Measurements from ENCODE around the gene EEF1A2. TPM values are rescaled to one million over a fixed set of nuclear protein-coding genes. Genes with fewer than 3 reads are reported as not detected.

EEF1A2 gene
- total and polyA plus RNA-seq, 2 donors (not counting 3 experiments of a cell fraction or from before 2014, with no cell fraction given) = 2.7 to 3.4 TPM

- ChIA-PET CTCF (no interaction called here), POLR2A (no interaction called here)
- dilution Hi-C loops (cut with MboI; ENCODE audit: extremely low pct_ligation_motif_present, low sequenced_read_pairs) = no loop called here
- H3K9me1 ChIP-seq (replicated peaks; ENCODE audit: control insufficient read depth, extremely low read depth, insufficient read depth, low read length) = no peaks in the 10 kb centered on the region
- intact Hi-C loops (cut with micrococcal nuclease) = no loop called here
- H3K4me1 ChIP-seq (ENCODE audit: control insufficient read depth, extremely low read depth, insufficient read depth, low read length) = no peaks in the 10 kb centered on the region
- H4K20me1 ChIP-seq (replicated peaks; ENCODE audit: control insufficient read depth, extremely low read depth, insufficient read depth, low read length) = no peaks in the 10 kb centered on the region
- FAIRE-seq = no peak
- H3K27me3 ChIP-seq (ENCODE audit: control insufficient read depth in 2 of 2, insufficient read depth in 2 of 2, low read length in 2 of 2) = no peaks in the 10 kb centered on the region
- H3K4me2 ChIP-seq (ENCODE audit: insufficient read depth, low read length) = no peak overlapping the region
- no peak overlapping the region for H3K4me3 ChIP-seq (replicated peaks in 1 of 3; ENCODE audit: insufficient read depth in 1 of 3, low read depth in 1 of 3, low read length in 3 of 3)
- H3K36me3 ChIP-seq (ENCODE audit: control insufficient read depth in 2 of 2, extremely low read depth in 1 of 2, insufficient read depth in 2 of 2, low read length in 2 of 2) = no peaks in the 10 kb centered on the region
- no peaks in the 10 kb centered on the region for H3K9me3 ChIP-seq (replicated peaks; ENCODE audit: control insufficient read depth, insufficient read depth, low read length)
- no peak for DNase-seq (ENCODE audit: low read depth, low spot score)
- H3K9ac ChIP-seq (replicated peaks; ENCODE audit: extremely low read depth, insufficient read depth, low read length) = no peak overlapping the region
- no peak overlapping the region for H2AFZ ChIP-seq (ENCODE audit: low read depth, low read length)
- no peaks in the 10 kb centered on the region for H3K79me2 ChIP-seq (ENCODE audit: control insufficient read depth, insufficient read depth, low read length)
- H3K27ac ChIP-seq (ENCODE audit: insufficient read depth, low read depth, low read length) = no peak overlapping the region
- BruUV-seq (replicated peaks) = no TSS peak
- TF ChIP-seq POLR2A (IDR thresholded peaks at IDR 0.05; ENCODE audit: low read depth, low read length) (no peak), MAX (IDR thresholded peaks at IDR 0.05; ENCODE audit: insufficient read depth, insufficient read length) (no peak), FOS (IDR thresholded peaks at IDR 0.05; ENCODE audit: borderline replicate concordance, insufficient read depth, low read length) (no peak), JUN (IDR thresholded peaks at IDR 0.05; ENCODE audit: borderline replicate concordance, insufficient read depth, insufficient read length, low read depth) (no peak), EZH2 (IDR thresholded peaks at IDR 0.05; ENCODE audit: borderline replicate concordance, low read depth, low read length, severe bottlenecking) (no peak), MYC (IDR thresholded peaks at IDR 0.05; ENCODE audit: low read depth, low read length) (no peak), POLR2AphosphoS5 (IDR thresholded peaks at IDR 0.05; ENCODE audit: insufficient read depth, low read depth, low read length) (no peak), CTCF (IDR thresholded peaks at IDR 0.05; ENCODE audit: extremely low read depth in 1 of 2, insufficient read depth in 1 of 2, low read depth in 1 of 2, low read length in 2 of 2) (no peak), GATA2 (IDR thresholded peaks at IDR 0.05; ENCODE audit: insufficient read depth, insufficient read length, low read depth, low read length) (no peak)
These were observed 36.6 kb downstream of the EEF1A2 start for GRCh38 chr20:63462244-63462643.

Measured in endothelial cell of umbilical vein (primary cell).